Forelimb muscle (tissue), 1 donor: ENCODE measurements around the gene ARL4C. TPM values are rescaled to one million over a fixed set of nuclear protein-coding genes. Genes with fewer than 3 reads are reported as not detected.

Source experiments
- DNase-seq: peaks from one replicate; pipeline ENCODE4 v3.0.0-alpha.2; 2013; ENCODE audit warnings: low read depth
- polyA plus RNA-seq: library from polyadenylated mRNA; unstranded; fragments of 120-200 nt; gene quantifications from one replicate; pipeline ENCODE4 v1.2.1, GENCODE V29; 2013; ENCODE audit not compliant: insufficient read length

ARL4C gene
- polyA plus RNA-seq, 1 donor = 4.4 TPM

DNA sequence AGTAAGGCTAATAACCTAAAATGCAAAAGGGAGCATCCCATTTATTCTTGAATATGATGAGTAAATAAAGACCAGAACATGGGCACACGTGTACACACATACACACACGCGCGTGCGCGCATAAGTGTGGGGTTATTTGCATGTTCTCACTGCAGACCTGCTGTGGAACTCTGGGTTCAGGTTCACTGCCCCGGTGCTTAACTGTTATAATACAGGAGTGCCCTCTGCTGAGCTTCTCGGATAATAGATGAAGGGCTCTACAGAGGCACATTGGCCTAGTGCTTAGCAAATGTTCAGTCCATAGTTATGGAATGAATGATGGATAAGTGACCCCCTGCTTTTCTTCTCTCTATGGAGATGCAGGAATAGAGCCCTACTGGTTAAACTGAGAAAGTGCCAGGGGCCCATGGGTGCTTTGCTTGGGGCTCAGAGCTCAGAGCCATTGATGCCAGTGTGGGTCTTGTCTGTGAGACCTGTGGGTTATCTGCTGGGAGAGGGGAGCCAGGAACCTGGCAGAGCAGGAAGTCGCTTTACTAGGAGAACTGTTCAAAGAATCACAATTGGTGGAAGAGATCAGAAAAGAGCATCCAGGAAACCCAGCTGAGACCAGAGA lies 3.6 kb upstream of the ARL4C start:
- DNase-seq = peak; percentile 35

DNA sequence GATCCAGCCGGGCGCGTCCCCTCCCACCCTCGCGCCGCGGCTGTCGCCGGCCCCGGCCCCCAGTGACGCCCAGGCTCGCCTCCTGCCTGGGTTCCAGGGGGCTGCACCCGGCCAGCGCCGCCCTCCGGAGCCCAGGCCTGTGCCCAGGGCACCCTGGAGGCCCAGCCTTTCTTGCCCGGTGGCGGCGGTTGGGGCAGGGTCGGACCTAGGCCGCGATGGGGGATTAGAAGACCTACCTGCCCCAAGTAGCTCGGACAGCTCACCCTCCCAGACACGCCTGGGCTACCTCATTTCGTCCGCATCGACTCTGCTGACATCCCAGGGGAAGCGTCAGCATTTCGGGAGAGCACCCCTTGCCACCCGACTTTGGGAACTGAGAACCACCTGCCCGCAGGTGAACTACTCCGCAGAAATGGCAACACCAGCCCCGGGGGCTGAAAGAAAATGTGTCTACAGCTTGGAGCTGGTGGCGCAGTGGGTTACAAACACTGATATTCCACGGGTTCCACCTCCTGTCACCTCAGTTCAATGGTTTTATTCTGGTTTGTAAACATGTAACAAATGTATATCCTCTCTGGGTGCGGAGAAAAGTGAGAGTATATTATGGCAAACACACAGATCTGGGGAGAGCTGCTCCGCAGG lies 834 bp upstream of the ARL4C start:
- no peak for DNase-seq

DNA sequence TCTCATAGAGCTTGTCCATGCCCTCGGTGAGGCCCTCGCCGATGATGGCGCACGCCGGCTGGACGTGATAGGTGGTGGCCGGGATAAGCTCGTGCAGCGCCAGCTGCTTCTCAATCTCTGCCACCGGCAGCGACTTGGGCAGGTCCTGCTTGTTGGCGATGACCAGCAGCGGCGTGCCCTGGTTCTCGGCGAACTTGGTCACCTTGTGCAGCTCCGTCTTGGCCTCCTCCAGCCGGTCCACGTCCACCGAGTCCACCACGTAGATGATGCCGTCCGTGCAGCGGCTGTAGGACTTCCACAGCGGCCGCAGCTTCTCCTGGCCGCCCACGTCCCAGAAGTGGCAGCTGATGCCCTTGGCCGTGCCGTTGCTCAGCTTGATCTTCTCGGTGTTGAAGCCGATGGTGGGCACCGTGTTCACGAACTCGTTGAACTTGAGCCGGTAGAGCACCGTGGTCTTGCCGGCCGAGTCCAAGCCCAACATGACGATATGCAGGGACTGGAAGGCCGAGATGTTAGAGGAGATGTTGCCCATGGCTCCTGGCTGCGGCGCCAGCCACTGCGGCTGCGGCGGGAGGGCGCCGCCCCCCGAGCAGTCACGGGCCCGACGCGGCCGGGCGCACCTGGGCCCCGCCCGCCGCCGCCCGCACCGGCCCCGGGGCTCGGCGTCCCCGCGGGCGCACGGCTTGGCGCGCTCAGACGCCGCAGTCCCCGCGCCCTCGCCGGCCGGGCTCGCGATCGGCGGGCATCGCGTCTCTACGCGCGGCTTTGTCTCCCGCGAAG lies 636 bp downstream of the ARL4C start:
- DNase-seq = no peak

DNA sequence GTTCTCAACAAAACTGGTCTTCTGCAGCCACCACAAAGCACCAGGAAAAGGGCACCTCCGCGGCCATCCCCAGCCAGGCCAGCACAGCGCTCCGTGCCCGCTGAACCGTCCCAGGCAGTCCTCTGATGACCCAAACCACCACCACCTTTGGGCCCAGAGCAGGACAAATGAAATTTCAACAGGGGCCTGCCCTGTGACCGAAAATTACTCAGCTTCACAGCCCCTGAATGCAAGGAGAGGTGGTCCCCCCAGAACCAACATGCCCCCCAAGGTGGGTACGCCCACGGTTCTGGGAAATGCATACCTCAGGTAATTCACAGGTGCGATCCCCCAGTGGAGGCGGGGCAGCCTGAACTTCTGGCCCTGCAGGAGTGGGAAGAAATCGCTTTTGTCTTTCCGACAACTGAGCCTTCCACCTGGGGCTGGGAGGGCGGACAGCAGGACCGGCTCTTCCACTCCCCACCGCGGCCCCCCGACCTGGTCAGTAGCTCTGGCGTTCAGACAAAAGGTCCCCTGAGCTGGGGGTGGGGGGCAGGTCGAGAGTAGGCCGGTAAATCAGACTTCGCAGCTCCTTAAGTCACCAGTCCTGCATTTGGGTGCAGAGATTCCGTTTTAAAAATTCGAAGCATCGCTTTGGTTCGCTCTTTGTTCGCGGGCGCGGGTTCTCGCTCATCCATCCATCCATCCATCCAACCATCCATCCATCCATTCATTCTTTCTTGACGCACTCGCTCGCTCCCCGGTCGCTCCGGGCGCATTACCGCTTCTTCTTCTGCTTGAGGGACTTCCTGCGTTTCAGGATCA lies 1.4 kb downstream of the ARL4C start:
- DNase-seq = no peak

DNA sequence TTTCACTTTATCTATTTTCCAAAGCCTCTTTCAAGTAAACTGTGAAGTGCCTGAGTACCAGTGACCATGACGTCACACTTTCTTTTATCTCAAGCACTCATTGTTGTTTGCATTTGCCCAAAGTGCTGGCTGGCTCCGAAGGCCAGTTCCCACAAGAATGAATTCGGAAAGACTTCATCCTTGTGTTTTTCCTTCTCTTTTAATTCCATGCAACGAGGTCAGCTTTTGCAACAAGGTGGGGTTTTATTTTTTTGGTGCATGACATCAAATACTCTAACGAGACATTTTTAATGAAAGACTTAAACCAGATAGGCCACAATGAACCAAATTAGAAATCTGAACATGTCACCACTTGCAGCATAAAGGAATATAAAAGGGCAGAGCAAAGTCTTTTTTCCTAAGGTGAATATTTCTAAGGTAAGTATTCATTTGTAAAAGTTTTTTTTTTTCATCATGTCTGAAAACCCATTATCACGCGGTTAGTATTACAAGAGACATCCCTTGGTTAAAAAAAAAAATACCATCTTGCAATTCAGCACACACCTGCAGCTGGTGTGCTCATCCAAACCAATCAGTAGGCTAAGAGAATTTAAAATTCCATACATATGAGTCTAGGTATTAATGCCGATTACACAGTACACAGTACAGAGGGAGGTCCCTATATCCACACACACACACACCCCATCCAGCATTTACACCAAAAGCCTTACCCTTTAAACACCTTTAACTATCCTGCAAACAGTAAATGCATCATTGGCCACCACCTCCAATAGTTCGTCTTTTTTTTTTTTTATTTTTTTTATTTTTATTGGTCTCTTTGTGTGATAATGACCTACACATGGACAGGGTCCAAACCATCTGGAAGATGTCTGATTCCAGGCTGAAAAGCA lies 2.3 kb downstream of the ARL4C start:
- DNase-seq = no peak

DNA sequence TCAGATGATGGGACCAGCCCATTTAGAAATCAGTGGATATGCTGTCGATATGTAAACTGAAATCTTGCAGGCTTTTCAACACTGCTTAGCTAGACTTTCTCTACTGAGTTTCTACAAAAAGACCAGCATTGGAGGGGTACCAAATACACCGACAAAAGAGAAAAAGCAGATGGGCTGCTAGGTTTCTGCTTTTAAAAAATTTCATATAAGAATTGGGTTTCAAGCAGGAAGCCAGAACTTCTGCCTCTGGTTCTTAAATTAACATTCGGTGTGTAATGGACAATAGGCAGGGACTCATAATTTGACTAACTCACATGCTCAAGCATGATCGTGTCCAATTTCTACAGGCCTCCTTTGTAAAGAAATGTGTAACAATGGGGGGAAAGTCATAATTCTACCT lies 3.1 kb downstream of the ARL4C start:
- DNase-seq = no peak

DNA sequence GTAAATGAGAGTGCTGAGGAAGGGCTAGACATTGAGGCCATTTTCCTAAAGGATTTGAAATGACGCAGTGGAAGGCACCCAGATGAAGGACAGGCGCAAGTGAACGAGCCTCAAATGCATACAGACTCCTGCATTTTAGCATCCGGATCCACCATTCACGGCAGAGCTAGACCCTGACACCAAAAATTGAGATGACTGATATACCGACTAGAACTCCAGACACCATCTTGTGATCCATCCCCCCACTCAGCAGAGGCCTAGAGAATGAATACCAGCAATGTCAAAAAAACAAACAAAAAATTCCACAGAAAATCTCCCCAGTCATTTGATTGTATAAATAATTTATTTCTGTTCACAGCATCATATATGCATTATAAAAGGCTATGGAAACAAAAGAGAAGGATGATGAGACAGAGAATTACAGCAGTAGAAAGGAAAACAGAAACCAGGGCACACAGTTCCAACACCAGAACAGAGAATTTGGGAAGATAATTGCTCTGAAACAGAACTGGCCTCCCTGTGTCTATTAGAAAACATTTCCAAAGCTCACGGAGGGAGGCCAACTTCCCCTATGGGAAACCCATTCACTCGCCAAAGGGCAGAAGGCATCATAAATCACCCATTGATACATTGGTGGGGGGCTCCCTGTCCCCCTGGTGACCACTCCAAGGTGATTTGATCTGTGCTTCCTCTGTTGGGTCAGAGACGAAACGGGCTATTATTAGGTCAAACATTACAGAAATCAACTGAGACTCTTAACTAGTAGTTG lies 4.0 kb downstream of the ARL4C start:
- no peak for DNase-seq

DNA sequence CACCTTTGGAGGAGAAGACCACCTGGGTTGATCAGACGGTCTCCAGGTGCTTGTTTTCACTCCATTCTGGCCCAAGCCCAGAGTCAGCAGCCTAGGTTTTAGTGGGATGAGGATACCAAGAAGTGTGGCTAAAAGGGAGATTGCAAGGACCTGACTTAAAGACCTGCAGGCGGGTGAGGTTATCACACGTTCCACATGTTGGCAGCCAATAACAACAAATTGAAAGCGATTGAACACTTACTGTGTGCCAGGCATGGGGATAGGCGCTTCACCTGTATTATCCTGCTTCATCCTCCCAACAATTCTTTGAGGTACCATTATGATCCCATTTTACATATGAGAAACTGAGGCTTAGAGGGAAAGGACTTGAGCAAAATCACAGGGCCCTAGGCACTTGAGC lies 5.0 kb downstream of the ARL4C start:
- no peak for DNase-seq

DNA sequence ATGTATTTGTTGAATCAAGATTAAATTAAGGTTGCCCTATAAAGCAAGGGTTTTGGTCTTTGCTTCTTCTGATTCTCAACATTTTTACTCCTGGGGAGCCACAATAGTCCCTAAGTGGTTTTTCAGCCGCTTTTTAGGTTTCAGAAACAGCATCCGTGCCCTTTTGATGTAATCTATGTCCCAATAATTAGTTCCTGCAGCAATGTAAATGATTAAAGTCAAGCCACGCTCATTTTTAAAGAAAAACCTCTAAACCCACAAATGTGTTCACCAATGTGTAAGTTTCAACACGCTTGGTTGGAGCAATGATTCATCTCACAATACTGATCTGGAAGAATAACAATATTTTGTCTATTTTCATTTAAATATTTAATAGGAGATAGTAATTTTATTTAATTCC lies 5.6 kb downstream of the ARL4C start:
- no peak for DNase-seq

DNA sequence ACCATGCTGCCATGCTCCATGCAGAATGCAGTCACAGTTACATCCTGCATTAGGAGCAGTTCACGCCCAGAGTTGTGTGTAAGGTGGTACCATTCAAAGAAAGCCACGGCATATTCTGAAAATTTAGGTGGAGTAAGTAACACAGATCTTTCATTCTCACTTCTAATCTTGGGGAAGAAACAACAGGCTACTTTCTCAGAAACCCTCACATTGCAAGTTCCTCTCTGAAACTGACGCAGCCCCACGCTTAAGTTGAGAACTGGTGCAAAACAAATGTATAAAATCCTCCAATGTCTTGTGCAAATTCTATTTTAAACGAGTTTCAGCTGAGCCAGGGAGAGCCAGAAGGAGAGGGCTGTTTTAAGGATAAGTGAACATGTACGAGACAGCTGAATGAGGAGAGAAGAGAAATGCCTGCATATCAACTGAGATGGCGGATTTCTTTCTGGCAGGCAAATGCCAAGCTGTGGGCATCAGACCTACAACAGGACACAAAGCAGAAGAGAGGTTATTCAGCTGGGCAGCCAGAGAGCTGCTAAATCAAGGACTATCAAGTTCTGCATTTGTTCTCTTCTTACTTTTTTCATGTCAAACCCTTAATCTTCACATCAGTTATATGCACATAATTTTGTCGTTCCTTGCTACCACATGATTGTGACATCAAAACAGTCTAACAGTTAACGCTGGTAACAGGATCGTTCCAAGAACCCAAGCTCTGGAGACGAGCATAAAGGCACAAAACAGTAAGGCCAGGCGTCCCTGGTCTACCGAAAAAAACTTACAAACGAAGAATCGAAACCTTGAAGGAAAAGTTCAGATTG lies 6.4 kb downstream of the ARL4C start:
- DNase-seq = no peak

DNA sequence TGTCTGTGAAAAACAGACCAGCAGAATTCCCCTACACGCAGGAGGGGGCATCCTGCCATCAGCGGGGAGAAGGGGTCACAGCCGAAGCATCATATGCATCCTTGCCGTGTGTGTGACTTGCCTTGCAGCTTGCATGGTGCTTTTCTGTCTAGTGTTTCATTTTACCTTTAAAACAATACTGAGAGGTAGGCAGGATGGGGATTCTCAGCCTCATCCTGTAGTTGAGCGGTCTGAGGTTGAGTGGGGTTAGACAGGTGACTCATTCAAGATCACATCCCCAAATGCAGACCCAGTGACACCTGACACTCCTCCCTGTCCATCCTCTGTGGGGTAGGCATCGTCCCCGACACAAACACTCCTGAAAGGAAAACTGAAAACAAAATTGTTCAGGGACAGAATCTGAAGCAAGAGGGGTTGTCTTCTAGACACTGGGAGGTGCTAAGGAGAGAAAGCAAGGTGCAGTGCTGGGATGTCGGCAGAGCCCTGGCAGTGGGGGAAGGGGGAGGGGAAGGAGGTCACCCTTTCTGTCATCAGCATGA lies 7.9 kb downstream of the ARL4C start:
- DNase-seq = no peak

DNA sequence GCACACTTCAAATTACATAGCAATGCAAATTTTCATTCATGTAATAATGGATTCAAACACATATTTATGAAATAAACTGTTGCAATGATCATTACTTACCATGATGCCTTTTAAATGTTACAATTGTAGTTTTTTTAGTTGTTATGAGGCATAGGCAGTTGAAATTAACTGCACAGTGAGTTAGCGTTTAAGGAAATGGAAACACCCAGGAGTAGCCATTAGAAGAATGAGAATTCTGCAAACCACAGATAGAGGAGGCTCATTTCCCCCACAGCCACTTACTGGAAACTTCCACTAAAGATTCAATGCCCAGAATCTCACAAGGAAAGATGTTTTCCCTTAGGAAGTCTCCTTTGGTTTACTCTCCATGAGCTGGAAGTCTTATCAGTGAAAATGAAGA lies 8.4 kb downstream of the ARL4C start:
- DNase-seq = no peak

DNA sequence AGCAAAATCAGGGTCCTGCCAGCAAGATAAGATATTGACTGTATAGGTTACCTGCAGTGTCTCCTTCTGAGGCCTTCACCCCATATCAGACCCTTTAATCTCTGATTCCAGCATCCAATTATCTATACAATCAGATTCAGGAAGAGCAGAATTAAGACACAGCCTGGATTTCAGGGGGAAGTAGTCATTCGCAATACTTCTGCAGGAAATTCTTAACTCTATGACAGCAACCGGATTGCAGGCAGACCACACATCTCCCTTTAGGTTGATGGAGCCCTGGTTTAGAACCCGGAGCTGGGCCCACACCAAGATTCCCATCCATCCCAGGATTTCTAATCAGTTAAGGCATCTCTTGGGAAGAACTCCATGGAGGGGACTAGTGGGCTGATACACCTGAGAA lies 9.5 kb downstream of the ARL4C start:
- no peak for DNase-seq

DNA sequence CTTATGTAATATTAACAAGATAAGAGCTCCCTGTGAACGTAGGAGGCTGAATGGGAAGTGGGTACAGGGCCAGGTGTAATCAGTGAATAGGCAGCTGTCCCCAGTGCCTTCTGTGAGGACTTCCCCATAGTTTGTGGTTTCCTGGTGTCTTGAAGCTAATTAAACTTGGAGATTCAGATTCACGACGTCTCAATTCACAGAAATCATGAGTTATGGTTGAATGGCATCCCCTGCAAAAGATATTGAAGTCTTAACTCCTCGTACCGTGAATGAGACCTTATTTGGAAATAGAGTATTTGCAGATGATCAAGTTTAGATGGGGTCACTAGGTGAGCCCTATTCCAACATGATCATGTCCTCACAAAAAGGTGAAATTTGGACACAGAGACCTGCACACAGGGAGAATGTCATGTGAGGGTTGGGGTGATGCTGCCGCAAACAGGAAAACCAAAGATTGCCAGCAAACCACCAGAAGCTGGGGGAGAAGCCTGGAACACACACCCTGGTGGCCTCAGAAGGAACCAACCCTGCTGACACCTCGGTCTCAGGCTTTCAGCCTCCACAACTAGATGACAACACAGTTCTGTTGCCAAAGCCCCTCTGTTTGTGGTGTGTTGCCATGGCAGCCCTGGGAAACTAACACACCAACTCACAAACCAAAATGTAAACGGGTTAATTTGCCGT lies 13.2 kb downstream of the ARL4C start:
- no peak for DNase-seq

DNA sequence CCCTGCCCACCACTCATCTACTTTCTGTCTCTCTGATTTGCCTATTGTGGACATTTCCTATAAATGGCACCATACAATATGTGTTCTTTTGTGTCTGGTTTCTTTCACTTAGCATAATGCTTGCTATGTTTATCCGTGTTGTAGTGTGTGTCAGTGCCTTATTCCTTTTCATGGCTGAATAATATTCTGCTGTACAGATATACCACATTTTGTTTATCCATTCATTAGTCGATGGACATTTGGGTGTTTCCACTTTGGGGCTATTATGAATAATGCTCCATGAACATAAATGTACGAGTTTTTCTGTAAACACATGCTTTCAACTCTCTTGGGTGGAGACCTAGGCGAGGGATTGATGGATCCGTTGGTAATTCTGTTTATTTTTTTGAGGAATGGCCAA lies 15.6 kb downstream of the ARL4C start:
- DNase-seq = no peak

DNA sequence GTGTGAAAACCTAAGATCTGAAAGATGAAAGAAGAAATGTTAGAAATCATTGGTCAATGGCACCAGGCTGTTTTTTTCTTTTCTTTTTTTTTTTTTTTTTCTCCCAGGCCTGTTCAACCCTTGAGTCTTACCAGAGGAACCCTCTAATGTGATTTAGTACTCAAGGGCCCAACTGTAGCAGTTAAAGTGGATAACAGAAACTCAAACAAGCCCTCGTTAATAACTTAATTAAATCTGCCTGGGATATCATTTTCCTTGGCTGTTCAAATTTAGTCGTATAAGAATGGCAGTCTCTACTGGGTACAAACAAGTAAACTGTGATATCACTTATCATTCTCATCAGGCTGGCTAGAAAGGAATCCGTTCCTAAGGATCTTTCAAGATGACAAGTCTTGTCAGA lies 16.5 kb downstream of the ARL4C start:
- DNase-seq = no peak

DNA sequence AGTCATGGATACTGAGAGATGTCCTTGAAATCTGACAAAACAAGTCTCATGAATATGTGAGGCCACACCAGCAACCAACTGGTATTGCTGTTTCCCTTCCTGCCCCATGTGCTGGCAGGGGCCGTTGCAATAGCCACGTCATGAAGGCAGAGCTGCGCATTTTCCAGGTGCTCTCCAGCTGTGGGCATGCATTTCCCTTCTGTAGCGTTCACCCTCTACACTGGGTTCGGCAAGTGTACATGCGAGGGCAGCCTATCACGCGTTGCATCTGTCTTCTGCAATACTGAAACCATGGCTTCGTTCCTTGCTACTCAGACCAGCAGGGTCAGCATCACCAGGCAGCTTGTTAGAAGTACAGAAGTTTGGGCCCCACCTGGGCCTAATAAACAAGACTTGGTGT lies 17.4 kb downstream of the ARL4C start:
- no peak for DNase-seq

DNA sequence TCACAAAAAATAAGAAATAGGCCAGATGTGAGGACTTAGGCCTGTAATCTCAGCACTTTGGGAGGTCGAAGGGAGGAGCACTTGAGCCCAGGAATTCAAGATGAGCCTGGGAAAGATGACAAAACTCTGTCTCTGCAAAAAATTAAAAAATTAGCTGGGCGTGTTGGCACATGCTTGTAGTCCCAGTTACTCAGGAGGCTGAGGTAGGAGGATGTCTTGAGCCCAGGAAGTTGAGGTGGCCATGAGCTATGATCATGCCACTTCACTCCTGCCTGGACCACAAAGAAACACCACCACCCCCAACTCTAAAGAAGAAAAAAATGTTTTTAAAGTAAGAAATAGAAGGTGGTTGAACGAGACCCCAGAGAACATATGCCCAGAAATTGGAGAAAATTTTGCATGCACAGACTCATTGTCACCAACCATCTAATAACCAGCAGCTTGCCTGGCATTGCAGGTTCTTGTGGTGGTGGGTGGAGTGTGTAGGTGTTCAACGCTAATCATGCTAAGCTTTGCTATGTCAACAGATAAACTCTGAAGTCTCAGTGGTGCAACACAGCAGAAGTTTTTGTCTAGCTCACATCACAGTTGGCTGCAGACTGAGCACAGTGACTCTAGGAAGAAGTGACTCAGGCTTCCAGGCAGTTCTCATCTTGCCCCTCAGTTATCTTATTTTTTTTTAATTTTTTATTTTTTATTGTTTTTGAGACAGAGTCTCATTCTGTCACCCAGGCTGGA lies 18.6 kb downstream of the ARL4C start:
- no peak for DNase-seq
